K562 (cell line): ENCODE results near the gene C9orf50. TPM values are rescaled to one million over a fixed set of nuclear protein-coding genes. Genes with fewer than 3 reads are reported as not detected.

Experiments used
- ATAC-seq: fragments of 200-7000 bp; cut with Tn5 transposase; 3 replicates; pipeline ENCODE4 v1.9.1; 2020; ENCODE audit warnings: moderate library complexity
- BruUV-seq: library from RNA; stranded (reverse); fragments of 400-500 nt; replicated peaks from 2 replicates; lab custom pipeline; 2021; lab: Mats Ljungman, UMichigan
- CTCF ChIA-PET: fragments of 300-600 bp; formaldehyde crosslinking; extraction: SDS; loops from one replicate; lab custom pipeline; 2021; ENCODE audit warnings: low intra/inter-chr PET ratio; lab: Yijun Ruan, JAX
- POLR2A ChIA-PET: fragments of 300-600, 350-650 bp; sonication (Branson Sonifier 250); formaldehyde crosslinking; extraction: SDS; loops from one replicate; lab custom pipeline; 2021; ENCODE audit warnings: antibody characterized with exemption, inconsistent platforms; lab: Yijun Ruan, JAX
- DNase-seq, 4 experiments: peaks; one replicate each; pipeline versions ENCODE4 v3.0.0 to v3.0.0-alpha.2; 2011 to 2018; ENCODE audit warnings: low spot score in 3 of 4, mixed read lengths in 3 of 4; ENCODE audit errors: extremely low read depth in 1 of 4
- FAIRE-seq: peaks from 2 replicates; lab custom pipeline; 2011; peaks lifted over from hg19 to GRCh38; lab: Jason Lieb, UNC
- H2AFZ ChIP-seq: 2 replicates; pipeline ENCODE4 v1.6.0; 2011; ENCODE audit warnings: low read depth, low read length, control low read depth, inconsistent platforms
- H3K27ac ChIP-seq: fragments of 200-600 bp; 3 replicates; pipeline ENCODE4 v1.8.0; 2011; ENCODE audit warnings: low read depth, mild to moderate bottlenecking, control low read depth, inconsistent platforms, low read length, moderate library complexity, mixed read lengths; ENCODE audit errors: extremely low read depth
- H3K27me3 ChIP-seq, 2 experiments: fragments of 300-600 bp in 1 of 2; 2 replicates in 1 of 2; 3 replicates in 1 of 2; pipeline versions ENCODE4 v1.6.0 to v1.8.0; 2011; ENCODE audit warnings: inconsistent platforms in 2 of 2, low read length in 2 of 2, mild to moderate bottlenecking in 1 of 2, mixed read lengths in 1 of 2, moderate library complexity in 1 of 2; ENCODE audit not compliant: control insufficient read depth in 2 of 2, insufficient read depth in 2 of 2
- H3K36me3 ChIP-seq: fragments of 300-600 bp; 3 replicates; pipeline ENCODE4 v1.8.0; 2011; ENCODE audit warnings: mild to moderate bottlenecking, low read length, inconsistent platforms; ENCODE audit not compliant: control insufficient read depth, insufficient read depth
- H3K4me1 ChIP-seq, 2 experiments: fragments of 200-600 bp in 1 of 2; replicated peaks in 1 of 2; 2 replicates in 1 of 2; 3 replicates in 1 of 2; pipeline versions ENCODE4 v1.5.1 to v1.8.0; 2011; ENCODE audit warnings: inconsistent platforms in 2 of 2, low read length in 2 of 2, mild to moderate bottlenecking in 1 of 2, mixed read lengths in 1 of 2, moderate library complexity in 1 of 2; ENCODE audit not compliant: control insufficient read depth in 2 of 2, insufficient read depth in 2 of 2
- H3K4me2 ChIP-seq: 2 replicates; pipeline ENCODE4 v1.6.1; 2011; ENCODE audit warnings: low read length, control low read depth, inconsistent platforms, mixed read lengths; ENCODE audit not compliant: insufficient read depth
- H3K4me3 ChIP-seq: fragments of 200-600 bp; sonication (generic), shearing (Covaris generic); 2 replicates; pipeline ENCODE4 v1.5.1; 2016; ENCODE audit warnings: control low read depth, inconsistent platforms
- H3K79me2 ChIP-seq: fragments of 200-600 bp; 3 replicates; pipeline ENCODE4 v1.8.0; 2011; ENCODE audit warnings: low read length, inconsistent platforms; ENCODE audit not compliant: control insufficient read depth, insufficient read depth
- H3K9ac ChIP-seq, 2 experiments: 2 replicates each; pipeline versions ENCODE4 v1.6.0 to v1.6.1; 2011; ENCODE audit warnings: low read depth in 2 of 2, low read length in 2 of 2, control low read depth in 1 of 2, inconsistent platforms in 1 of 2, mild to moderate bottlenecking in 1 of 2, mixed read lengths in 1 of 2; ENCODE audit not compliant: insufficient read depth in 1 of 2
- H3K9me1 ChIP-seq: one replicate; pipeline ENCODE4 v1.6.0; 2011; ENCODE audit warnings: inconsistent platforms, mild to moderate bottlenecking, low read length, moderate library complexity; ENCODE audit not compliant: control insufficient read depth, insufficient read depth
- H3K9me3 ChIP-seq: replicated peaks from 2 replicates; pipeline ENCODE4 v1.5.1; 2011; ENCODE audit warnings: low read depth, low read length, inconsistent platforms; ENCODE audit not compliant: control insufficient read depth, insufficient read depth
- H4K20me1 ChIP-seq: replicated peaks from 2 replicates; pipeline ENCODE4 v1.6.1; 2011; ENCODE audit warnings: low read length, inconsistent platforms, mixed read lengths; ENCODE audit not compliant: control insufficient read depth, insufficient read depth
- LCOR ChIP-seq: sonication (generic); formaldehyde crosslinking; IDR thresholded peaks from 2 replicates; pipeline ENCODE4 v1.8.0; 2022; ENCODE audit warnings: mild to moderate bottlenecking, missing genetic modification reagents
- MCM7 ChIP-seq, 2 experiments: fragments of 450-650 bp; IDR thresholded peaks; 2 replicates each; pipeline ENCODE4 v1.6.1; 2016 to 2018
- RFX1 ChIP-seq: fragments of 450-650 bp; IDR thresholded peaks from 2 replicates; pipeline ENCODE4 v1.6.1; 2016; ENCODE audit warnings: mild to moderate bottlenecking, moderate library complexity
- ZNF445 ChIP-seq: fragments of 250-450 bp; sonication (Bioruptor Pico); IDR thresholded peaks from 2 replicates; pipeline ENCODE4 v1.4.0; 2020; ENCODE audit warnings: low read depth, mild to moderate bottlenecking, moderate library complexity
- WGBS: fragments of 100-300 bp; shearing (Covaris generic); methylation state at CpG from one replicate; pipeline ENCODE4 v1.1.6; 2016; ENCODE audit warnings: low coverage, mixed read lengths; ENCODE audit not compliant: insufficient coverage; ENCODE audit errors: missing lambda C conversion rate; 5-methylcytosine and 5-hydroxymethylcytosine counted together
- in situ Hi-C: fragments of 300-500 bp; cut with MboI; formaldehyde crosslinking; loops from 4 replicates; pipeline ENCODE4 v1.15.0; 2018; ENCODE audit warnings: inconsistent platforms, mixed read lengths
- intact Hi-C: fragments of 100-400 bp; cut with micrococcal nuclease; formaldehyde crosslinking; loops from 2 replicates; pipeline ENCODE4 v1.14.2; 2022
- polyA plus RNA-seq, 8 experiments: library from polyadenylated mRNA; depleted of rRNA in 4 of 8; stranded (reverse) in 5 of 8; unstranded in 3 of 8; fragments of >200 nt; fragmentation: Nextera tagmentation in 2 of 8; fragmentation: Illumina TruSeq in 1 of 8; extraction: Ambion mirVana in 2 of 8; extraction: Trizol in 1 of 8; gene quantifications; 2 replicates each; pipeline versions ENCODE4 v1.2.1 to v1.2.3, GENCODE V29; 2011 to 2014; ENCODE audit warnings: inconsistent platforms in 1 of 8, missing spikeins in 1 of 8
- total RNA-seq, 7 experiments: library from RNA; depleted of rRNA in 6 of 7; stranded (reverse); fragments of >200 nt in 6 of 7; fragmentation: Illumina TruSeq in 2 of 7; extraction: Trizol in 2 of 7; gene quantifications; 2 replicates each; pipeline versions ENCODE4 v1.2.1 to v1.2.3, GENCODE V29; 2011 to 2021; ENCODE audit warnings: low replicate concordance in 1 of 7
- TF ChIP-seq, protein P1 (sequence below): fragments of 450-650 bp; IDR thresholded peaks from 2 replicates; pipeline ENCODE4 v1.6.1; 2016; ENCODE audit warnings: antibody characterized with exemption

C9orf50 gene
- total and polyA plus RNA-seq, 9 of the 15 experiments (the other 6 are each of a cell fraction or from before 2014, with no cell fraction given): not detected

DNA sequence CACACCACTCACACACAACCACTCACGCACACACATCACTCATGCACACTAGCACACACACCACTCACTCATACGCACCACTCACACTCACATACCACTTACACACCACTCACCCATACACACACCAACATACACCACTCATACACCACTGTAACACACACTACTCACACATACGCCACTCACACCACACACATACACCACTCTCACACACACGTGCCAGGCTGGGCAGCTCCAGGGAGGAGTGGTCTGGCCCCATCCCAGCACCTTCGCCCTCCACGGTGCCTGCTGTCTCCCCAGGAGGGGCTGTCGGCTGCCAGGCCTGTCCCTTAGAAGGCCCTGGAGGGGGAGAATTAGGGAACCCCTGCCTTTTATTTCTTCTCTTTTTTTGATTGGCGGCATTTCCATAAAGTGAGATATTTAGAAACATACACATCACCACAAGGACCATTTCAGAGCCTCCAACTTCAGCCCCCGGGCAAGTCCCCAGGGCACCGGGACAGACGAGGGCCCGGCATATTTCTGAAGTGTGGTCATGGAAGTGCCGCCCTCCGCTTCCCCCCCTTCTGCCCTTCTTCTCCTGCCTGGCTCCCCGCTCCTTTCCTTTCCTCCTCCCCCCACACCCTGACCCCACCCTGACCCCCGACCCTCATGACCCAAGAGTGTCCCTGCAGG is 27.3 kb upstream of the C9orf50 start:
- in situ Hi-C loops: no loop called here
- BruUV-seq: no TSS peak
- no peak; the same call in 2 of the 3 replicates for ATAC-seq

More for the DNA sequence above, 27.3 kb upstream of the C9orf50 start:
- Histone ChIP-seq H3K36me3 (no peaks in the 10 kb centered on the region), H3K4me1 (peaks cover 0 to 23% of the 10 kb centered on the region in 2 experiments; a peak in 3 of 5 replicates), H3K9ac (peak overlapping the region in 1 of 2 experiments; percentile 43; a peak in 1 of 4 replicates), H3K9me3 (no peaks in the 10 kb centered on the region), H3K27me3 (peaks cover 6 to 15% of the 10 kb centered on the region in 2 experiments; a peak in 4 of 5 replicates), H2AFZ (no peak overlapping the region), H4K20me1 (no peaks in the 10 kb centered on the region), H3K9me1 (no peaks in the 10 kb centered on the region), H3K4me2 (no peak overlapping the region), H3K27ac (no peak overlapping the region), H3K79me2 (no peaks in the 10 kb centered on the region), H3K4me3 (no peak overlapping the region)
- TF ChIP-seq MCM7 (IDR thresholded peaks at IDR 0.05) (peak in 1 of 2 experiments; percentile 16; a peak in 1 of 4 replicates), LCOR (CRISPR knock-in tag) (no peak), ZNF445 (CRISPR knock-in tag) (no peak), RFX1 (no peak)
- TF ChIP-seq, protein P1, sequence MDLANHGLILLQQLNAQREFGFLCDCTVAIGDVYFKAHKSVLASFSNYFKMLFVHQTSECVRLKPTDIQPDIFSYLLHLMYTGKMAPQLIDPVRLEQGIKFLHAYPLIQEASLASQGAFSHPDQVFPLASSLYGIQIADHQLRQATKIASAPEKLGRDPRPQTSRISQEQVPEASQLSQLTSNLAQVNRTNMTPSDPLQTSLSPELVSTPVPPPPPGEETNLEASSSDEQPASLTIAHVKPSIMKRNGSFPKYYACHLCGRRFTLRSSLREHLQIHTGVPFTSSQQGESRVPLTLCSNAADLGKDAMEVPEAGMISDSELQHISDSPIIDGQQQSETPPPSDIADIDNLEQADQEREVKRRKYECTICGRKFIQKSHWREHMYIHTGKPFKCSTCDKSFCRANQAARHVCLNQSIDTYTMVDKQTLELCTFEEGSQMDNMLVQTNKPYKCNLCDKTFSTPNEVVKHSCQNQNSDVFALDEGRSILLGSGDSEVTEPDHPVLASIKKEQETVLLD: no peak
- ChIA-PET CTCF (no interaction called here), POLR2A (interaction anchor here (0.6 kb wide), 1 partner anchor 186 kb away, joined by 3 read pairs; no protein-coding TSS in a partner anchor)
- WGBS: 59% methylated on average over 11 of the region's 16 CpGs
- DNase-seq (peak in 1 of 4 experiments; percentile 34), FAIRE-seq (no peak)
- intact Hi-C loops: loop anchor here (10.0 kb wide), 1 partner anchor 237 kb away; no protein-coding TSS in a partner anchor
